GM12891 (cell line): Measurements from ENCODE around the gene FAHD2B.

ENCODE experiments used
- POLR2A ChIP-seq: IDR thresholded peaks from 2 replicates; pipeline ENCODE4 v1.6.1; 2011; ENCODE audit warnings: low read depth, low read length, control low read depth
- POLR2AphosphoS5 ChIP-seq: IDR thresholded peaks from 2 replicates; pipeline ENCODE4 v1.6.1; 2011; ENCODE audit warnings: low read depth, low read length, control low read depth
- POU2F2 ChIP-seq: IDR thresholded peaks from 2 replicates; pipeline ENCODE4 v1.6.1; 2011; ENCODE audit warnings: low read depth, mild to moderate bottlenecking, control low read depth, low read length, moderate library complexity
- SPI1 ChIP-seq: IDR thresholded peaks from 2 replicates; pipeline ENCODE4 v1.6.1; 2011; ENCODE audit warnings: low read depth, low read length, control low read depth
- TAF1 ChIP-seq: IDR thresholded peaks from 2 replicates; pipeline ENCODE4 v1.6.1; 2011; ENCODE audit warnings: low read depth, low read length, control low read depth

GRCh38 chr2:97068074-97068473 lies 26.6 kb downstream of the FAHD2B start:
- TF ChIP-seq TAF1 (no peak), POLR2A (no peak), POLR2AphosphoS5 (no peak), SPI1 (no peak), POU2F2 (no peak)
